T-helper 2 cell (primary cell): ENCODE measurements around the gene NELFA.
"Not testable (repeated sequence)": the region's sequence is repeated elsewhere in the genome, so short reads cannot be mapped to it uniquely, and the experiment has no call there.

Source experiments
- DNase-seq, 5 experiments: peaks; one replicate each; pipeline versions ENCODE4 v3.0.0 to v3.0.0-alpha.2; 2012 to 2022

Gene NELFA

GRCh38 chr4:1993718-1994516, 14.9 kb downstream of the NELFA start:
- not testable (repeated sequence) for DNase-seq

GRCh38 chr4:1993169-1993516, 15.6 kb downstream of the NELFA start:
- no peak for DNase-seq

DNA sequence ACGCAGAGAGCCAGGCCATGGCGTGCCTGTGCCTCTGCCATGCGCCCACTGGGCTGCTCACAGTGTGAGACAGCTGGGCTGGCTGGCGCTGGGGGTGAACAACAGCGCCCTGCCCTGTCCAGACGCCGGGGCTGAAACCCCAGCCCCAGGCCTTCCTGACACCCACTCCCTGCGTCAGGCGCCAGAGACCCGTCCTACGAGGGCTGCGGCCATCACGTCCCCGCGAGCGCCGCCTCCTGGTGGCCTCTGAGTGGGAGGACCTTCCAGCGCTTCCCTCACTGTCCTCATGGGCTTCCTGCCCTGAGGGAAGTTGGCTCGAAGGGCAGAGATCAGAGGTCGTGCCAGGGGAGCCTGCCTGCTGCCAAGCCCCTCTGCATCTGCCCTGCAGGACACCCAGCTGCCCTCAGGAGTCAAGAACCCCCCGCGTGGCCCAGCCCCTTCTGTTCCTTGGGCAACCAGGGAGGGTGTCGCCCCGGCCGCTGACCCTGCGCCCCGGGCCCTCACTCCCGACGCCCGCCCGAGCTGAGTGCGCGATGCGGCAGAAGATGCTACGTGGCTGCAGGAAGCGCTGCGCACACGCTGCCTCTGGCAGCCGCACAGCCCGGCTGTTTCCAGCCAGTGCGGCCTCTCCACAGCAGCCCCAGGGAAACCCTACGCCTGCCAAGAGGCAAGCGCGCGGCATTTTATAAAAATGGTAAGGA, 16.2 kb downstream of the NELFA start:
- DNase-seq: no peak

DNA sequence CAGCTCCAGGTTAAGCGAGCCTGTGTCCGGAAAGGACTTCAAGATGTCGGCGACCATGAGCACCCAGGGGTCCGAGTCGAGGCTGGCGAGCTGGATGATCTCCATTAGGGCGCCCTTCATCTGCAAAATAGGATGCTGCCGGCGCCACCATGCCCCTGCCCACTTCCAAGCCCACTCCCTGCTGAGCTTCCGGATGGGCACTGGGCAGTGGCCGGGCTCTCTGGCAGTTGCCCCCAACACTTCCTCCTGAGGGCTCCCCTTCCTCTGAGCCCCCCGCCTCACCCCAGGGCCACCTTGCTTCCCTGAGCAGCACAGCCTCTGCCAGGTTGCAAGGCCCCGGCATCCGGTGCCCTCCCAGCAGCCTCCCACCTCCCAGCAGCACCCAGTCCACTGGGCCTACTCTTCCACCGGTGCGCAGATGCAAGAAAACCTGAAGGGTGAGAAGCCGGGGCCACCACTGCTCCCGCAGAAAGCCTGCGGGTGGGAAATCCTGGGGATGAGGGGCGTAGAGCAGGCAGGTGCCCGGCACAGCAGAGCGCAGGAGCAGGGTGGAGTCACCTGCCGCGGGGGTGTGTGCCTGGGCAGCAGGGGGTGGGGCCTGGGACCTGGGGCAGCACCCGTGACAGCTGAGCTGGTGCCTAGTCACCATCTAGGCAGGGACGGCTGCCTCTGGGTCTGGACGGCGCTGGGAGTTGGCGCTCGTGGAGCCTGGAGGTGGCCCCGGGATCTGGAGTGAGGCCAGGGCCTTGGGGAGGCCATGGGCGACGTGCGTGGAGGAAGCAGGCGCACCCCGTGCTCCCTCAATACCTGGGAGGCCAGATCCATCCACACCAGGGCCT, 17.0 kb downstream of the NELFA start:
- no peak for DNase-seq

GRCh38 chr4:1991087-1991486, 17.7 kb downstream of the NELFA start:
- no peak for DNase-seq

DNA sequence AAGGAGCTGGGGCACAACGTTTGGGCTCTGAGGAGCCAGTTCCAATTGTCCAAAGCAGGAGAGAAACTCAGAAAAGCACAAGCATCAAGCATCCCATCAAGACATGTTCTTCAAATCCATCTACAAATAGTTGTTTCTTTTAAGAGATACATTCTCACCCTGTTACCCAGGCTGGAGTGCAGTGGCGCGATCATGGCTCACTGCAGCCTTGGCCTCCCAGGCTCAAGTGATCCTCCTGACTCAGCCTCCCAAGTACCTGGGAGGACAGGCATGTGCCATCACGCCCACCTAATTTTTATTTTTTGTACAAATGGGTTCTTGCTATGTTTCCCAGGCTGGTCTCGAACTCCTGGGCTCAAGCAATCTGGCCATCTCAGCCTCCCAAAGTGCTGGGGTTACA, 18.1 kb downstream of the NELFA start:
- no peak for DNase-seq

- no peak for DNase-seq
These were observed 18.5 kb downstream of the NELFA start for GRCh38 chr4:1990348-1990645.

GRCh38 chr4:1989533-1990347, 19.0 kb downstream of the NELFA start:
- DNase-seq: no peak

DNA sequence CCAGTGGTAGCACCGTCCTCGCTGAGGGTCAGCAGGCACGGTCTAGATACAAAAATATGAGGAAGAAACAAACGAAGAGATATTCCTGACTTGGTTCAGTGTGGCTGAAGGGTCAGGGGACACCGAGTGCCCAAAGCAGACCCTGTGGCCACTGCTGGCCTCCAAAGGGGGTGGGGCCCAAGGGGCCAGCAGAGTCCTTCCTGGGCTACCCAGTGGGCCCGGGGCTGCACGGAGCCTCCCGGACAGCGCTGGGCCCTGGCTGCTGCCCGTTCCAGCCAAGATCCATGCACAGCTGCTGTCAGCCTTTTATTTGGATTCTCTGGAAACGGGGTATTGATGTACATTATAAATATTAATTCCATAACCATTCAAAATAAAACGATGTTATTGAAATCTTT, 20.4 kb downstream of the NELFA start:
- DNase-seq: no peak

DNA sequence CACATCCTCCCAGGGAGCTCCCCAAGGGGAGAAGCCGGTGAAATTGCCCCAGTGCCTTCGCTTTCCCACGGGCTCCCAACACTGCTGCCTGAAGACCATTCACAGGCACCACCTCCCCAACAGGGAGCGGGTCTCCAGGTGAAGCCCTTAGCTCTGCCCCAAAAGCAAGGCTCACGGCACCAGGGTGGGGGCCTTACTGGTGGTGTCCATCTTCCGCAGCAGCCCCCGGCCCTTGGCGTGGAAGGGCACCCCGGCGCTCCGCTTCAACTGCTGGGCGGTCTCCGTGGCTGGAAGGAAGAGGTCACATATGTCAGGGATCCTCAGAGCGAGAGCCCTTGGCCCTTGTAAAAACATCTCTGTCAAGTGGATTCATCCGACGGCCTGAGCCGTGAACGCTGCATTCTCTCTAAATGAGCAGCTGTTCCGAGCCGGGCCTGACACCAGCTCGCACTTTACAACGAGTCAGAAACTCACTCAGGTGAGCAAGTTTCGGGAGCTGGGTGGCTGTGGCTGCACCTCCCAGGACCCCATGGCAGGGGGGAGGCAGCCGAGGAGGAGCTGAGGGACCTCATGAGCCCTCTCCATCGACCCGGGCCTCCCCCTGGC, 20.9 kb downstream of the NELFA start:
- no peak for DNase-seq

- no peak for DNase-seq
These were observed 21.5 kb downstream of the NELFA start for GRCh38 chr4:1987296-1987695.

- DNase-seq: no peak
These were observed 22.1 kb downstream of the NELFA start for GRCh38 chr4:1986578-1987210.

DNA sequence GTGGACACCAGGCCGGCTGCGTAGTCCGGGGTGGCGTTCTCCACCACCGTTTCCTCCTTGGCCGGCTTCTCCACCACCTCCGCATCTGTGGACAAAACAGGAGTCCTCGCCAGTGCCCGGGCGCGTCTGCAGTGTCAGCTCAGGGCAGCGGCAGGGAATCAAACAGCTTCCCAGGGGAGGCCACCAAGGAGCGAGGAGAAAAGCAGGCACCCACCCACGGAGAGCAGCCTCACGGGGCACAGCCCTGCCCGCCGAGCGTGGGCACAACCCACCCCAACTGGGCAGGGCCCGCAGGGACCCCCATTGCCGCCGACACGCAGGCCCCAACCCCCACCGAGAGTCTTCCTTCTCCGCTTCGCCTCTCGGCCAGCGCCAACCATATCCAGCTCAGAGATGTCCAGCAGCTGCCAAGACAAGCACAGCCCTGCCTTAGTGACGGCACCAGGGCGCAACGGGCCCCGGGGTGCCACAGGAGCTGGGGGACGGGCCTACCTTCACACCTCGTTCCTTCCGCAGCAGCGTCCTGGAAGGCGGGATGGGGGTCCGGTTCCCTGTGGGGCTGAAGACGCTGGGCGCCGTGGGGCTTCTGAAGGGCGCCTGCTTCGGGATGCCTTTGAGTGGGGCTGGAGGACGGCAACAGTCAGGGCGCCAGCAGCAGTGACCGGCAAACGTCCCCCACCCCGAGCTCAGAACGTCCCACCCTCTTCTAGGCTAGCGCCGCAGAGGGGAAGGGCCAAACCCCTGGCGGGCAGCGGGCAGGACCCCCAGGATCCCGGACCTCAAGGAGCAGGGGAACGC, 22.8 kb downstream of the NELFA start:
- no peak for DNase-seq

DNA sequence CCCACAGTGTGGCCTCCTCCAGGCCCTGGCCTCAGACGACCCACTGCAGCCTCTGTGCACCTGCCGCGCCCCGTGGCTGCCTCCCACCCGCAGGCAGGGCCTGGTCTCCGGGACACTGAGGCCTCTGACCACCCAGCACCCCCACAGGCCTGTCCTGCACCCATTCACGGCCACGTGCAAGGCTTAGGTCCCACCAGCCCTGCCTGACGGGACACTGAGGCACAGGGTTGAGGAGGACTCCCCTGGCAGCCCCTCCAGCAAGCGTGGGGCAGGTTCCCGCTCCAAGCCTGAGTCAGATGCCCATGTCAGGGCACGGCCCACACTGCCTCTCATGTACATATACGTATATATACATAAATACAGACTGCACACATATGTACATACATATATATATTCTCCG, 23.5 kb downstream of the NELFA start:
- DNase-seq: no peak

GRCh38 chr4:1984406-1985191, 24.2 kb downstream of the NELFA start:
- DNase-seq: no peak

DNA sequence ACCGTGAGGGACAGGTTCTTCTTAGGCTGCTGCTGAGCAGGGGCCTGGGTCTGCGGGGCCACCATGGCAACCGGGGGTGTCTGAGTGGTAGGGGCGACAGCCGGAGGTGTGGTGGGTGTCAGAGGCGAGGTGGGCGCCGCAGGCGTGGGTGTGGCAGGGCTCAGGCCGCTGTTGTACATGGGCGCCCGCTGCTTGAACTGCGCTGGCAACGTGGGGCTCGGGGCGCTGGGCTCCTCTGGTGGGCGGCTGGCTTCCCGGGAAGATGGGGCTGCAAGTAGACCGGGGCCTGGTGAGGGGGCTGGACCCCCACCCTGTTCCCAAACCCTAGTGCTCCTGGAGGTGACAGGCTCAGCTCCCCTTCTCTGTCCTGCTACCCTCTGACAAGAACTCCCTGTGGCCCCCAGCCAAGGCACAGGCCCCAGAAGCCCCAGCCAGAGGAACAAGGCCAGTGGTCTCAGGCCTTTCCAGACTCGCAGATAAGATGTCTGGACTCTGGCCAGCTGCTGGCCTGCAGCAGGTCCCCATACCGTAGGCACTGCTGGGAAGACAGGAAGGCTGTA, 24.8 kb downstream of the NELFA start:
- DNase-seq: no peak

DNA sequence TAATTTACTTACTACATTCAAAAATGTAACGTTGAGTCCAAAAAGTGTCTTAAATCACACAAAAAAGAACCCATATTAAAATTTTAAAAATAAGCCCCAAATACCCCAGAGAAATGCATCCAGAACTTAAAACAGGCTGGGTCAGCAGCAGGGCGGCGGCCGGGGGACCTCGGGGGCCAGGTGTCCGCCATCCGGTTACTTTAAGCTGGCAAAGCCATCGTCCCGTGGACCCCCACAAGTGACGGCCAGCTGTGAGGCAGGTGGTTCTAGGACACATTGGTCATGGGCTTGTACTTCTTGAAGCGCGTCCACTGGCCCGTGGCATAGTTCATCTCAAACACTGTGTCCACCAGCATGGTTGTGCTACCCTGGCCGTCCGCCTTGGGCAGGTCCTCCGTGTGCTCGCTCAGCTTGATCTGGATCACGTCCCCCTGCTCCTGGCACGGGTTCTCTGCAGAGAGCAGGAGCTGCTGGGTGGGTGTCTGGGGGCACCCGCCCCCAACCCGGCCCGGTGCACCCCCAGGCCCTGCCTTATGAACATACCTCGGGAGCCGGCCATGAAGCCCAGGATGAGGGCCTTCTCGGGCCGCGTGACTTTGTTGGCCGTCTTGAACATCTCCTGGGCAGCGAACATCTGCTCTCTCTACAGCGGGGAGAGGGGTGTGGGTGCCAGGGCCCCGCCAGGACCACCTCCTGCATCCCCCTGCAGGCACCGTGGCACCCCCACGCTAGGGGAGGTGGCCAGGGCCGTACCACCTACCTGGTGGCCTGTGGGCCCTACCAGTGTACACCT, 25.5 kb downstream of the NELFA start:
- no peak for DNase-seq

- DNase-seq: no peak
These were observed 26.4 kb downstream of the NELFA start for GRCh38 chr4:1982124-1983052.
